ENCODE measurements around the gene LLGL2.
"Not testable (repeated sequence)": the region's sequence is repeated elsewhere in the genome, so short reads cannot be mapped to it uniquely, and the experiment has no call there.

LLGL2 gene

DNA sequence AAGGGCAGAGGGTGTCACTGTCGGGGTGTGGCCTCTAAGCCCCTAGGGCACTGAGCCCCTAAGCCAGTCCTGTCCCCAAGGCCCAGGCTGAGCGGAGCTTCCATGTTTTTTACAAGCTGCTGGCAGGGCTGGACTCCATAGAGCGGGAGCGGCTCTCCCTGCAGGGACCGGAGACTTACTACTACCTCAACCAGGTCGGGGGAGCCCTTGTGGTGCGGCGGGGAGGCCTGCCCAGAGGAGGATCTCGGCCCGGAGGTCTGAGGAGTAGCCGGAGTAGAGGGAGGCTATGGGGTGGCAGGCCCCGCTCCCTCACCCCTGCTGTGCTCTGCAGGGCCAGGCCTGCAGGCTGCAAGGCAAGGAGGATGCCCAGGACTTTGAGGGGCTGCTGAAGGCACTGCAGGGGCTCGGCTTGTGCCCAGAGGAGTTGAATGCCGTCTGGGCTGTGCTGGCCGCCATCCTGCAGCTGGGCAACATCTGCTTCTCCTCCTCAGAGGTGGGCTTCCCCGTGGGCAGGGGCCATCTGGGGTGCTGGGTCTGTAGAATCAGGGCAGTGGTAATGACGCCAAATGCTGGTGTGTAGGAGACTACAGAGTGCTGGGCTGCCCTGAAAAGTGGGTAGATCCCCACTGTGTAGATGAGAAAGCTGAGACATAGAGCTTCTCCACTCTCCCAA, 67.0 kb downstream of the LLGL2 start:
- no peak for DNase-seq

- DNase-seq, result not testable (repeated sequence)
Measured at GRCh38 chr17:75593430-75593829, 67.9 kb downstream of the LLGL2 start.

GRCh38 chr17:75594499-75595283, 69.2 kb downstream of the LLGL2 start:
- no peak for DNase-seq

DNA sequence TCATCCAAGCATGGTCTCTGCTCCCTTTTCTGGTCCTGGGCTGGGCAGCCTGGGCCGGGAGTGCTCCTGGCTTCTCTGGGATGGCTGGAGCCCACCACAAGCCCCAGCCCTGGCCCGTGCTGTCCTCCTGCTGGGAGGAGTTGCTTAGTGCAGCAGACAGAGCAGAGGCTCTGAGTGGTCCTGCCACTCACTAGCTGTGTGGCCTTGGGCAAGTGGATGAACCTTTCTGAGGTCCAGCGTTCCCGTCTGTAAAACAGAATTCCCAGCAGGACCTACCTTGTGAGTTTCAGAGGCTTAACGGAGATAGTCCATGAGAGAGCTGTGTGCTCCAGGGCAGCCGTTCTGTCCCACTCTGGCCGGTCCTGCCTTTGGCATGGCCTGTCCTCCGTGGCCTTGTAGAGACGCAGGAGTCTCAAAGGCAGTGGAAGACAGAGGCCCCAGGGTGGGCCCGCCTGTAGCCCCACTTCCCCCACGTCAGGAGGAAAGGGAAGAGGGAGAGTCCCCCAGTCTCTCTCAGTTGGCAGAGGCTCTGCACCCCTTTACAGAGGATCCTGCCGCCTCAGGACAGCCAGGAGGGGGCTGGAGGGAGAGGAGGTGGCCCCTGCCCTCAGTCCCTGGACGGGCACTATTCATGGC, 69.9 kb downstream of the LLGL2 start:
- DNase-seq, result no peak

DNA sequence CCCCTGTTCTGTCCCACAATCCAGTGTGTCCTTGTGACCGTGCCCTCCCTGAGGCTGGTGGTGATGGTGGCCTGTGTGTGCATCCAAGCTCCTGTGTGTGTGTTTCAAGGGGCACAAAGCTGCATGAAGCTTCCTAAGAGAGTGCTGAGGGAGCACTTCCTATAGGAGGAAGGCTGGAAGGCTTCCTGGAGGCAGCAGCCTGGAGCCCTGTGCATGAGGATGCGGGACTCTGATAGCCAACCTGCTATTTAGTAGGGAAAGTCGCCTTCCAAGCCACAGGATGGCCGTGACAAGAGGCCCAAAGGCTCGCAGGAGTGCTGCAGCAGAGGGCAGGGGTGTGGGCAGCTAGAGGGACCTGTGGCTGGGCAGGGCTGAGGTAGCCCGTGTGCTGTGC, 70.4 kb downstream of the LLGL2 start:
- DNase-seq, result no peak

DNA sequence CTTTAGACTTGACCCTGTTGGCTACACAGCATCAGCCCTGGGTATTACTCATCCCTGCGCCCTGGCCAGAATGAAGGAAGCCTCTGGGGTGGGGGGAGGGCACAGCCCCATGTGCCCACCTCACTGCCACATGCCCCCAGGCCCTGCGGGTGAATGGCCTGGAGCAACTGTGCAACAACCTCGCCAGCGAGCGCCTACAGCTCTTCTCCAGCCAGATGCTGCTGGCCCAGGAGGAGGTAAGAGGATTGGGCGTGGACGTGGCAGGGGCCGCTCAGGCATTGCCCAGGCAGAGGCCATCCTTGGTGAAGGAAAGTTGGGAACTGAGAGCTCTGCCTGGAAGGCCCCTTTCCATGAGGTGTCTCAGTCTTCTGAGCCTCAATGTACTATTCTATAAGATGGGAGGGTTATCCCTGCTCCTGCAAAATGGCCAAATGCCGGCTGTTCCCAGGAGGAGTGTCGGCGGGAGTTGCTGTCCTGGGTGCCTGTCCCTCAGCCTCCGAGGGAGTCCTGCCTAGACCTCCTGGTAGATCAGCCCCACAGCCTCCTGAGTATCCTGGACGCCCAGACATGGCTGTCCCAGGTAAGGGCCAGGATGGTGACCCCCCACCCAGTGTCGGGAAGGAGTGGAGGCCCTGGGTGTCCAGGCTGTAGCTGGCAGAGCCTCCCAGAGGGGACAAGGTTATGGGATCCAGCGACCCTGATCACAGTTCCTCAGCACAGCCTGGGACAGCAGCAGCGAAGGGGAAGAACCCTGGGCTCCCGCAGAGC, 71.0 kb downstream of the LLGL2 start:
- no peak for DNase-seq

GRCh38 chr17:75601057-75601987, 75.8 kb downstream of the LLGL2 start:
- peak; percentile 76 for DNase-seq

- DNase-seq, result no peak
Measured at GRCh38 chr17:75602644-75603043, 77.1 kb downstream of the LLGL2 start.

DNA sequence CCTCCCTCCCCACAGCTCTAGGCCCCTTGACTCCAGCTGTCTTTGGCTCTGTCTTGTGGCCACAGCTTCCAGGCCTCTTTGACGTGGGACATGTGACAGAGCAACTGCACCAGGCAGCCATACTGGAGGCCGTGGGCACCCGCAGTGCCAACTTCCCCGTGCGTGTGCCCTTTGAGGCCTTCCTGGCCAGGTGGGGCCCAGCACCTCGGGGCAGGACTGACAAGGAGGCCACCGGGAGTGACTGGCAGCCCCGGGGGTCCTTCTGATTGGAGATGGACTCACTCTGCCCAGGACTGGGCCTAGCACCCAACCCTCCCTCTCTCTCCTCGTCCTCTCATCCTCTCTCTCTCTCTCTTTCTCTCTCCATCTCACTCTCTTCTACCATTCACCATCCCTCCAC, 77.6 kb downstream of the LLGL2 start:
- no peak for DNase-seq

DNA sequence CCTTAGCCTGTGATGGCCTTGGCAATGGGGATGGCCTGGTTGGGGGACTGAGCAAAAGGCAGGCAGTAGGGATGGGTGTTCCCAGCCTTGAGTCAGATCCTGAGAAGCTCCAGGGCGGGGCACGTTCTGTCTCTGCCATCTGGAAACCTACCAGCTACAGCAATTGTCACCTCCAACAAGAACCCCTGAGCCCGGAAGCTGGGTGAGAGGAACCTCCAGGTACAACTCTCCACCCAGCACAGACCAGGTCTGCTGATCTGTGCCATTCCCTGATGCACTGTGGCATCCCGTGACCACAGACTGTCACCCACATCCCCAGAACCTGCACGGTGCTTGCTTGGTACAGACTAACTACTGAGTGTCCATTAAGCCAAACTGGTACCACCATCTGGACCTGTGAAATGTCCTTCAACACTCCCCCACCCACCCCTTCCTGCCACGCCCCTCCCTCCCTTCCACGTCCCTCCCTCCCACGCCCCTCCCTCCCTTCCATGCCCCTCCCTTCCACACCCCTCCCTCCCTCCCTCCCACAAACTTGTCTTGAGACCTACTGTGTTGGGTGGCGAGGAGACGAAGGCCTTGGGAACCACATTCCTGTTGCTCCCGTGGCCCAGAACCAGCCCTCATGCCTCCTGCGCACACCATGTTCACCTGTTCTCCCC, 78.7 kb downstream of the LLGL2 start:
- no peak for DNase-seq

DNA sequence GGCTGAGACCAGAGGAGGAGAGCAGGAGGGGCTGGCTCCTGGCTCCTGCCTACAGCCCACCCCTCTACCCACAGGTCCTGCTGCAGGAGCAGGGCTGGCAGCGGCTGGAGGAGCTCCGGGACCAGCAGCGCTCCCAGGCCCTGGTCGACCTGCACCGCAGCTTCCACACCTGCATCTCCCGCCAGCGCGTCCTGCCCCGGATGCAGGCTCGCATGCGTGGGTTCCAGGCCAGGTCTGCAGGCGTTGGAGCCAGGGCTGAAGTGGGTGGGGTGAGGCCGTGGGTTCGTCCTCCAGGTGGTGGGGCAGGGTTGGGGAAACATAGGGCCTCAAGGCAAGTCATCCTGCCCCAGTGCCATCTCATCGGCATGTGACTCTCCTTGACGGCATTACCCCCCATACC, 80.3 kb downstream of the LLGL2 start:
- no peak for DNase-seq

GRCh38 chr17:75607086-75607485, 81.6 kb downstream of the LLGL2 start:
- DNase-seq, result no peak

DNA sequence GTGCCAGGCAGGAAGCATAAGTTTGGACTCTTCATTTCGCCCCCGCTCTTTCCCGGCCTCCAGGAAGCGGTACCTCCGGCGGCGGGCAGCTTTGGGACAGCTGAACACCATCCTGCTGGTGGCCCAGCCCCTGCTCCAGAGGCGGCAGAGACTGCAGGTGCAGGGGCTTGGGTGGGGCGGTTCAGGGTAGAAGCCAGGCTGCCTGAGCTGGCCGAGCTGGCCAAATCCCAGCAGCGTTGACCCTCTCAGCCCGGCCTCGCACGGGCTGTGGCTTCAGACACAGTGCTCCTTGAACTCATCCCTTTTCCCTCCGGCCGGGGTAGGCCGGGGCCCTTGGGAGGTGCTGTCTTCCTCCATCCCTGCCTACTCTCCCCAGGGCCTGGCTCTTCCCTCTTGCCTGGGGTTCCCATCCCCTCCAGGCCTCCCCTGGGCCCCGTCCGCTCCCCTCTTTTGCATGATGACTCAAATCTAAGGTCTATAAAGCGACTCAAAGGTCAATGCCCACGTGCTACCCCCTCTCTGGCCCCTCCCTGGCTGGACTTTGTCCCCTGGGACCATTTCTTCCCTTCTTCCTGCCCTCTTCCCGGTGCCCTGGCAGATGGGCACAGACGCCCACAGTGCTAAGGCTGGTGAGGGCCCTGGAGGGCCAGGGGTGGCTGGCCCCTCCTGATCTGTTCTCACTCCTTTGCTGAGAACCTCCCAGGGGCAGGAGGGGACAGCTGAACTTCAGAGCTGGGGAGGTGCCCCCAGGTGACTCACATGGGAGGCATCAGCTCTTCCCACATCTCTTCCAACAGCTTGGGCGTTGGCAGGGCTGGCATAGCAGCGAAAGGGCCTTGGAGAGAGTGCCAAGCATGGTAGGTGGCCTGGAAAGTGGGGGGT, 84.8 kb downstream of the LLGL2 start:
- DNase-seq, result no peak

GRCh38 chr17:75611851-75612429, 86.4 kb downstream of the LLGL2 start:
- DNase-seq, result no peak

DNA sequence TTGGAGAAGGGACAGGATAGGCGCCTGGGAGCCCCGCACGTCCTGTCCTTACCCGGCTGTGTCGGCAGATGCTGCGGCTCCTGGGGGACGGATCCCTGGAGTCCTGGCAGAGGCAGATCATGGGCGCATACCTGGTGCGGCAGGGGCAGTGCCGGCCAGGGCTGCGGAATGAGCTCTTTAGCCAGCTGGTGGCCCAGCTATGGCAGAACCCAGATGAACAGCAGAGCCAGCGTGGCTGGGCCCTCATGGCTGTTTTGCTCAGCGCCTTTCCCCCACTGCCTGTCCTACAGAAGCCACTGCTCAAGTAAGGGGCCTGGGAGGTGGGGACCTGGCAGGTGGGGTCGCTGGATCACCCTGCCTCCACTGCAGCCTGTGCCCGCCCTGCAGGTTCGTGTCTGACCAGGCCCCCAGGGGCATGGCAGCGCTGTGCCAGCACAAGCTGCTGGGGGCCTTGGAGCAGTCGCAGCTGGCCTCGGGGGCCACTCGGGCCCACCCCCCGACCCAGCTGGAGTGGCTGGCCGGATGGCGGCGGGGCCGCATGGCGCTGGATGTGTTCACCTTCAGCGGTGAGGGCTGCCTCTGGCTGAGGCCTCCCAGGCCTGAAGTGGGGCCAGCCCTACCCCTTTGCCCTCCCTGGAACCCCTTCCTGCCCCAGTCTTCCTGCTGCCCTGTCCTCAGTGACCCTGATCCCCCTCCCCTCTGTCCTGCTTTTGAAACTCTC, 87.6 kb downstream of the LLGL2 start:
- no peak for DNase-seq

GRCh38 chr17:75614006-75614405, 88.5 kb downstream of the LLGL2 start:
- no peak for DNase-seq

GRCh38 chr17:75614556-75615270, 89.2 kb downstream of the LLGL2 start:
- no peak for DNase-seq

- no peak for DNase-seq
Measured at GRCh38 chr17:75615301-75615700, 89.8 kb downstream of the LLGL2 start.

Data from NCI-H1436 (cell line).